LNCAP (cell line): ENCODE measurements around the gene KRT78.

Experiments
- TF ChIP-seq, protein P1 (sequence below): fragments of 450-650 bp; IDR thresholded peaks from 2 replicates; pipeline ENCODE4 v1.5.1; 2017; ENCODE audit warnings: mild to moderate bottlenecking

The KRT78 gene

DNA sequence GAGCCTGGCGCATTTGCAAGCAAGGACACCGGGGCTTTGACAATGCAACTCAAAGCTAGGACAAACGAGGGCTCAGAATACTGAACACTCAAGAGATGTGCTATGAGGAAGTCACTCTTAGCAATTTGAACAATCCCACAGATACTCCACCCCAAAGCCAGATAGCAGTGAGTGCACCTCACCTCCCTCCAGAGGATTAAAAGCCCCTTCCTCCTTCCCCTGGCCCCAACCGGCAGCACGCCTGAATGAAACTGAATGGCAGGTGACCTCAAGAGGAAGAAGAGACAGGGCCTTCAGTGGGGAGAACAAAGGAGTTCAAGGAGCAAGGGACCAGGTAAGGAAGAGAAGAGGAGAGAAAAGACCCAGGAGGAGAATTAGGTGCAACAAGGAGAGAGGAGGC is 1.9 kb upstream of the KRT78 start:
- TF ChIP-seq, protein P1, sequence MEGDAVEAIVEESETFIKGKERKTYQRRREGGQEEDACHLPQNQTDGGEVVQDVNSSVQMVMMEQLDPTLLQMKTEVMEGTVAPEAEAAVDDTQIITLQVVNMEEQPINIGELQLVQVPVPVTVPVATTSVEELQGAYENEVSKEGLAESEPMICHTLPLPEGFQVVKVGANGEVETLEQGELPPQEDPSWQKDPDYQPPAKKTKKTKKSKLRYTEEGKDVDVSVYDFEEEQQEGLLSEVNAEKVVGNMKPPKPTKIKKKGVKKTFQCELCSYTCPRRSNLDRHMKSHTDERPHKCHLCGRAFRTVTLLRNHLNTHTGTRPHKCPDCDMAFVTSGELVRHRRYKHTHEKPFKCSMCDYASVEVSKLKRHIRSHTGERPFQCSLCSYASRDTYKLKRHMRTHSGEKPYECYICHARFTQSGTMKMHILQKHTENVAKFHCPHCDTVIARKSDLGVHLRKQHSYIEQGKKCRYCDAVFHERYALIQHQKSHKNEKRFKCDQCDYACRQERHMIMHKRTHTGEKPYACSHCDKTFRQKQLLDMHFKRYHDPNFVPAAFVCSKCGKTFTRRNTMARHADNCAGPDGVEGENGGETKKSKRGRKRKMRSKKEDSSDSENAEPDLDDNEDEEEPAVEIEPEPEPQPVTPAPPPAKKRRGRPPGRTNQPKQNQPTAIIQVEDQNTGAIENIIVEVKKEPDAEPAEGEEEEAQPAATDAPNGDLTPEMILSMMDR: no peak

DNA sequence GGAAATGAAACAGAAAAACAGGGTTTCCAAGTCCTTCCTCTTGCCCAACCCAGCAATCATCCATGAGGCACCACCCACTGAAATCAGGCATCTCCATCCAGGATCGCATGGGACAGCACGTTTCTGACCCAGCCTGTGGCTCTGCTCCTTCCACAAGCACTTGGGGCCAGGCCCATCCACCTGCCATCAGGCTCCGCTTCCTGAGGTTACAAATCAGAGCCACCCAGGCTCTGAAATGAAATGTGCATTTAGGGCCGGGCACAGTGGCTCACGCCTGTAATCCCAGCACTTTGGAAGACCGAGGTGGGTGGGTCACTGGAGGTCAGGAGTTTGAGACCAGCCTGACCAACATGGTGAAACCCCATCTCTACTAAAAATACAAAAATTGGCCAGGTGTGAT is 717 bp upstream of the KRT78 start:
- TF ChIP-seq, protein P1: no peak

DNA sequence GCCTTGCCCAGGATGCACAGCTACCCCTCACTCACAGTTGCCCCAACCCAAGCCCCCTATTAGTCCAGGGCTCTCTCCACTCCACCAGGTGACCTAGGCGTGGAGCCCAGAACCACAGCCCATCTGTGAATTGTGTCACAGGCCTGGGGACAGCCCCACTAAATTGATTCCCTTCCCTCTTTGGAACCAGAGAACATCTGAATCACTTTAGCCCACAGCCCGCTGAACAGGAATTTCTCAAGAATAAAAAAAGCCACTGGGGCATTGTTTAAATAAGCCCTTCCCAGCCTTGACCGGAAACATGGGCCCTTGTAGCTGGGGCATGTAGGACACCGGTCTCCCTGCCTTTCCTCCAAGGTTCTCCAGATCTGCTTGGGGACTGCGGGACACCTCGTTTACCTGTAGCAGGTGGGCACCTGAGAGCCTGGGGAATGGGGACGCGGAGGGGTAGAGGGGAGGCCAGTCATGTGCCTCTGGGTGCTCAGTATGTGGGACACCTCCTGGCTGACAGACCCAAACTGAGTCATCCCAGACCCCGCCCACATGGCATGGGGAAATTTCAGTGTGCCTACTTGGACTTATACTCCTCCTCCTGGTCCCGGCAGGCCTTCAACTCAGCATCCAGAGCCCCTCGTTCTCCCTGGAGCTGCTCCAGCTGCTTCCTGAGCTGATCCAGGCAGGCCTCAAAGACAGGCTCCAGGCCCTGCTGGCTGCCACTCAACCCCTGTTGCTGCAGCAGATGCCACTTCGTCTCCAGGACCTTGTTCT is 1.3 kb downstream of the KRT78 start:
- TF ChIP-seq, protein P1: no peak

DNA sequence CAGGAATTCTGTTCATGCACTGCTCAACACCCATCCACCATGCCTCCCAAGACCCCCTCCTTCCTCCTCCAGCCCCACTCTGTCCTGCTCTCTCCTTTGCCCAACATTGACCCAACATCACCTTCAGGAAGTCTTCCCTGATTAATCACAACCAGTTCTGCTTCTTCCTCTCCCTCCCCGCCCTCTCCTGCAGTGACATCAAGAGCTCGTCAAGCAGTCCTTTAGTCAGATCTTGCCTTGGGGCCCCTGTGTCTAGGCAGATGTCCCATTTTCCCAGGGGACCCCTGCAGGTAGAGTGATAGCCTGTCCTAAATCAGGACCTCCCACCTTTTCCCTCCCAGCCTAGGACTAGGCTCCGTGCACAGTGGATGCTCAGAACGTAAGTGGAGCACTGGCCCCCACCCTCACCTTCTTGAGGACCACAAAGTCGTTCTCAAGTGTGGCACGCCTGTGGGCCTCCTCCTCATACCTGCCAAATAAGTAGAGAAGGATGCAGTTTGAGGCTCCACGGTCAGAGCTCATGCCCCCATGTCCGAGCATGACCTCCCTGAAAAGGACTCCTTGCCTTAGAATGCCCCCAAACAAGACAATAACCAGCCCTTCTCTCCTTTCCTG is 2.3 kb downstream of the KRT78 start:
- TF ChIP-seq, protein P1: no peak

DNA sequence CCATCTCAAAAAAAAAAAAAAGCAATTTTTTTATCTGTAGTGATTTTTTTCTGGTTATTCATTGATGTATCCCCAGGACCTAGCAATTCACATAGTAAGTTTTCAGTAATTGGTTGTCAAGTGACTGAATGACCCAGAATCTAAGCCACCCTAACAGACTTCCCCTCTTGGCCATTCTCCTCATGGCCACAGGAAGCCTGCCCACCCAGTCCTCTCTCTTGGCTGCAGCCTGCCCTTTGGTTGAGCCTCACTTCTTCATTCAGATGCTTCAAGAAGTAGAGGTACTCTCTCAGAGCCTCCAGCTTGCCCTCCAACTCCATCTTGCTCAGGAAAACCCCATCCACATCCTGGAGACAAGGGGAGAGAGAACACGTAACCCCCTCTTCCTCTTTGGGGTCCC is 2.8 kb downstream of the KRT78 start:
- TF ChIP-seq, protein P1: no peak

DNA sequence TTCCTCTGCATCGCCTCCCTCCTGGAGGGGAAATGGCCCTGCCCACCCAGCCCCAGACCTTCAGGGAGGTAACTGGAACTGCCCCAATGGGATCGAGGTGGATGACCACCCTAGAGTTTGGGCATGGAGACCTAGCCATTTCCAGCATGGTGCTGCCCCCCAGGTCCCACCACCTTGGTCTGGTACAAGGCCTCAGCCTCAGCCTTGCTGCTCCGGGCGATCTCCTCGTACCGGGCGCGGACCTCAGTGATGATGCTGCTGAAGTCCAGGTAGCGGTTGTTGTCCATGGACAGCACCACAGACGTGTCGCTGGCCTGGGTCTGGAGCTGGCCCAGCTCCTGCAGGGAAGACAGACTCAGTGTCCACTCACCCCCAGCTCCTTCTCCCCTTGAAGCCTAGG is 4.4 kb downstream of the KRT78 start:
- TF ChIP-seq, protein P1: no peak

DNA sequence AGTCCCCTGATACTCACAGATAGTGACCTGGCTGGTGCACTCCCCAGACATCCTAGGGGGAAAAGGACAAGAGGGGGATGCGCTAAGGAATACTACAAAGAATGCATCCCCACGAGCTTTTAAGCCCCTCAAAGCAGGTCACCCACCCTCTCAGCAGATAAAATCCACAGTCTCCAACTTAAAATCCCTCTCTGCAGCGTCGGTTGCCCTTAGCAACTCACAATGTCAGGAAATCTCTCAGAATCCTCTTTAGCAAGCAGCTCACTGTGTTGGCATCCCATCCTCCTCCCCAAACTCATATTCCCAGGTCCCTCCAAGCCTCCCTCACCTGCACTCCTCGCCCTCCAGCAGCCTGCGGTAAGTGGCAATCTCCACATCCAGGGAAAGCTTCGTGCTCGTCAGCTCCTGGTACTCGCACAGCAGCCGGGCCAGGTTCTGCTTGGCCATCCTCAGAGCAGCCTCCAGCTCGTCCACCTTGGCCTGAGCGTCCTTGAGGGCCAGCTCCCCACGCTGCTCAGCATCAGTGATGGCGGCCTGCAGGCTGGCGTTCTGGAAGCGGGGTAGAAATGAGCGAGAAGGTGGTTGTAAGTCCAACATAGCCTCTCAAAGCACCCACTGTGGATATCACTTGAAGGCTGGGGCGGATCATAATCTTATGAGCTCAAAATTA is 9.2 kb downstream of the KRT78 start:
- TF ChIP-seq, protein P1: no peak
